GM18505 (cell line): ENCODE results near the gene RADIL.
A peak's percentile ranks its signal among the peaks of the same experiment; 100 is the strongest.
"Not testable (repeated sequence)": the region's sequence is repeated elsewhere in the genome, so short reads cannot be mapped to it uniquely, and the experiment has no call there.

ENCODE experiments used
- ATAC-seq: cut with Tn5 transposase; IDR thresholded peaks from one replicate; pipeline ENCODE4 v1.9.1; 2021; ENCODE audit not compliant: unreplicated experiment
- POLR2A ChIP-seq: IDR thresholded peaks from 4 replicates; pipeline ENCODE4 v1.6.1; 2011; ENCODE audit warnings: borderline replicate concordance; ENCODE audit not compliant: insufficient read depth, insufficient read length; ENCODE audit errors: extremely low read depth

Gene RADIL

GRCh38 chr7:4883372-4884144 is at the start of gene RADIL:
RADIL (minus strand) TSS chr7:4883716; CDS start chr7:4878139, 5,577 bp downstream.
- TF ChIP-seq POLR2A: no peak
- ATAC-seq: peak; percentile 89

GRCh38 chr7:4931943-4932342 is 48.4 kb upstream of the RADIL start:
- TF ChIP-seq POLR2A: no peak
- no peak for ATAC-seq

- no peak for TF ChIP-seq POLR2A
- ATAC-seq: no peak
These were observed 45.5 kb upstream of the RADIL start for GRCh38 chr7:4929005-4929404.

GRCh38 chr7:4928445-4928844 is 44.9 kb upstream of the RADIL start:
- no peak for TF ChIP-seq POLR2A
- ATAC-seq: no peak

- ATAC-seq: no peak
- no peak for TF ChIP-seq POLR2A
These were observed 36.7 kb upstream of the RADIL start for GRCh38 chr7:4919969-4920766.

GRCh38 chr7:4916113-4916512 is 32.6 kb upstream of the RADIL start:
- no peak for TF ChIP-seq POLR2A
- ATAC-seq: no peak

GRCh38 chr7:4911111-4911828 is 27.8 kb upstream of the RADIL start:
- no peak for TF ChIP-seq POLR2A
- ATAC-seq: no peak

GRCh38 chr7:4906682-4907081 is 23.2 kb upstream of the RADIL start:
- ATAC-seq: no peak
- TF ChIP-seq POLR2A: no peak

GRCh38 chr7:4905171-4905570 is 21.7 kb upstream of the RADIL start:
- TF ChIP-seq POLR2A: no peak
- no peak for ATAC-seq

- no peak for TF ChIP-seq POLR2A
- no peak for ATAC-seq
These were observed 20.8 kb upstream of the RADIL start for GRCh38 chr7:4904346-4904745.

- no peak for ATAC-seq
- no peak for TF ChIP-seq POLR2A
These were observed 12.2 kb upstream of the RADIL start for GRCh38 chr7:4895766-4896165.

GRCh38 chr7:4894482-4894881 is 11.0 kb upstream of the RADIL start:
- ATAC-seq: no peak
- TF ChIP-seq POLR2A: no peak

- ATAC-seq: no peak
- no peak for TF ChIP-seq POLR2A
These were observed 10.5 kb upstream of the RADIL start for GRCh38 chr7:4893929-4894475.

- not testable (repeated sequence) for ATAC-seq
These were observed 9.7 kb upstream of the RADIL start for GRCh38 chr7:4893188-4893587.

GRCh38 chr7:4891522-4891921 is 8.0 kb upstream of the RADIL start:
- ATAC-seq: not testable (repeated sequence)
